Amniotic epithelial cell (primary cell): ENCODE data around the gene EPHX1.
A peak's percentile ranks its signal among the peaks of the same experiment; 100 is the strongest.
"Not testable (repeated sequence)": the region's sequence is repeated elsewhere in the genome, so short reads cannot be mapped to it uniquely, and the experiment has no call there.

Experiments
- DNase-seq: peaks from one replicate; pipeline ENCODE4 v3.0.0-alpha.2; 2010; ENCODE audit warnings: low read depth

Gene EPHX1

GRCh38 chr1:225881081-225881958 is 71.4 kb downstream of the EPHX1 start:
- no peak for DNase-seq

- DNase-seq: peak; percentile 56
These were observed 72.2 kb downstream of the EPHX1 start, which contains the start of gene TMEM63A for GRCh38 chr1:225881959-225882693. TMEM63A (minus strand) TSS chr1:225882380; CDS start chr1:225877580, 4,800 bp downstream.

- DNase-seq: peak; percentile 42
These were observed 73.0 kb downstream of the EPHX1 start for GRCh38 chr1:225882694-225883615.

DNA sequence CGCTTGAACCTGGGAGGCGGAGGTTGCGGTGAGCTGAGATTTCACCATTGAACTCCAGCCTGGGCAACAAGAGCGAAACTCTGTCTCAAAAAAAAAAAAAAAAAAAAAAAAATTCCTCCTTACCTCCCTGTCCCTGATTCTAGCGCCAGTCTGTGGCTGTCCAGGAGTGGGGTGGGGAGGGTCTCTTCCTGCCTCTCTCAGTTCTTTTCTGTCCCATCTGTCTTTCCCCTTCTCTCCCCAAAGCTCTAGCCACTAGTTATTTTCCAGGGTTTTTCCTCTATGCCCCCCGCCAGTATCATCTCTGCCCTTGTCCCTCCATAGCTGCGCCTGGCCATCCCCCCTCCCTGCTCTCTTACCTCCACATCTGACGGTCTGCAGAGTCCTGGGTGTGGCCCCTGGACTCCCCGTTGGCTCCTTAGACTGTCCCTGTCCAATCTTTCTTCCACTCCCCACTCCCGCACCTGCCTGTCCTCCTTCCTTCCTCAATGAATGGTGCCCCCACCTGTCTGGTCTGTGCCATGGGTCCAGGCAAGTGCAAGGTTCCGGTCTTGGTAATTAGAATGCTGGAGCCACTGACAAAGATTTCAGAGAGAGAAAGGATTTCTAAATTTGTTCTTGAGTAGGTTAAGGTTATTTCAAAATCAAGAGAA is 73.8 kb downstream of the EPHX1 start:
- DNase-seq: no peak

DNA sequence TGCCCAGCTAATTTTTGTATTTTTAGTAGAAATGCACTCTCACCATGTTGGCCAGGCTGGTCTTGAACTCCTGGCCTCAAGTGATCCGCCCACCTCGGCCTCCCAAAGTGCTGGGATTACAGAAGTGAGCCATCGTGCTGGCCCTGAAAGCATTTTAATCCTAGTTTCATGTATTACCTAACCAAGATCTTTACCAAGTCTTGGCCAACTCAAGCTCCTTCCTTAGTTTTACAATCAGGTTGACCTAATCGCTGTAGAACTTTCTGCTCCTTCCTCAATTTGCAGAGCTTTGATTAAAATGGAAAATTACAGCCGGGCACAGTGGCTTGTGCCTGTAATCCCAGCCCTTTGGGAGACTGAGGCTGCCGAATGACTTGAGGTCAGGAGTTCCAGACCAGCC is 75.4 kb downstream of the EPHX1 start:
- no peak for DNase-seq

DNA sequence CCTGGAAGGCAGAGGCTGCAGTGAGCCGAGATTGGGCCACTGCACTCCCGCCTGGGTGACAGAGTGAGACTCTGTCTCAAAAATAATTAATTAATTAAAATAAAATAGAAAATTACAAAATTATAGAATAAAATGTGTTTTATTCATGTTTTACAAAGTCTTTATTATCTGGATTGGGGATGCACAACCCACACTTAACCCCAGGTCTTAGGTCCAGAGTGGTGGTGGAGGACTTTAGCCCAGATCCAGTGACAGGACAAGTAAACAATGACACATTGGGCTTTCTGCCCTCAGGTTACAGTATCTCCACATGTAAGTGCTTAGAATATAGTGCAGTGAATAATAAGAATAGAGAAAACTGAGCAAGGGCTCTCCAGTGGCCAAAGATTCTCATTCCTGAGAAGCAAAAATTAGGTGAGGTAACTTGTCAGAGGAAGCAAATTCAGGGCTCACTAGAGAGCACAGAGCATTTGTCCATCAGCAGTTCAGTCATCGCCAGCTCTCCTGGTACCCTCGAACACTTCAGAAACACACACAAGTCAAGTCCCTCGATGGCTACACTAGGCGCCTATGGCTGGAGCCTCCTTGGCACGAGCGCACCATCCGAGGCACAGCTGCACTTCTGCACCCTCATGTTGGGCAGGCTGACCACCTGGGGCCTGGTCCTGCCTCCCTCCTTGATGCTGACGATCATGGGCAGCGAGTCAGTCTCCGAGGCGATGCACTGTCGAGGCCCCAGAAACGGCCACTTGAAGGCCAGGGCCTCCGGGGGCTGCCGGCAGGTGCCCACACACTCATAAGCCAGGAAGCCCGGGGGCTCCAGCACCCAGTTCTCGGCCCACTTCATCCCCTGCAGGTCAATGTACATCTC is 76.5 kb downstream of the EPHX1 start:
- no peak for DNase-seq

GRCh38 chr1:225887030-225887314 is 77.0 kb downstream of the EPHX1 start:
- no peak for DNase-seq

- not testable (repeated sequence) for DNase-seq
These were observed 77.8 kb downstream of the EPHX1 start for GRCh38 chr1:225887554-225888288.

GRCh38 chr1:225888289-225888897 is 78.5 kb downstream of the EPHX1 start:
- no peak for DNase-seq

DNA sequence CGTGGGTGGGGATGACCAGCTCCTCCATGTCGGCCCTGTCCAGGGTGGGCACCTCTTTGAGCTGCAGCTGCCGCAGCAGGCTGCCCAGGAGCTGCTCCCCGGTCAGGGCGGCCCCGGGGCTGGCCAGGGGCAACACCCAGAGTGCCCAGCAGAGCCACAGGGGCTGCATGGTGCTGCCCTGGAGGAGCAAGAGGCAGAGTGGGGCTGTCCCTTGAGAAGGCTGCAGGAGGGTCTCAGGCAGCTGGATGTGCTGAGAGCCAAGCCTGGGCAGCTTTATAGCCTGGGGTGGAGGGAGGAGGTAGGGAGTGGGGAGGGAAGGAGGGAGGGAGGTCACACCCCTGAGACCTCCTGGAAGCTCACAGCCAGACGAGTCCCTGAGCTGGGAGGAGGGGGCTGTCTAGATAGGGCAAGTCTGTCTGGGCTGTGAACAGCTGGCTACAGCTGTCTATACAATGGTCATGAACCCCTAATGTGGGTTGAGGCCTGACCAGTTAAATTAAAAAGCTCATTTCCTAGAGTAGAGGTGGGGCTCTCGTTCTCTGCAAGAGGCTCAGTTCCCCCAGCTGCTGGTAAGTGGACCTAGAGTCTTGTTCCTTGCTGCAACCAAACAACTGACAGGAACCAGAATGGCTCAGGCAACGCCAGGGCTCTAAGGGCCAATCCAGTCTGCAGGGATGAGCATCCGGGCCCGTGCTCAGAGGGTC is 79.1 kb downstream of the EPHX1 start, which contains the start of gene LEFTY1:
LEFTY1 (minus strand) TSS at position 249 of the 704 bp plus-strand sequence; CDS start at position 169, 80 bp downstream.
- no peak for DNase-seq

DNA sequence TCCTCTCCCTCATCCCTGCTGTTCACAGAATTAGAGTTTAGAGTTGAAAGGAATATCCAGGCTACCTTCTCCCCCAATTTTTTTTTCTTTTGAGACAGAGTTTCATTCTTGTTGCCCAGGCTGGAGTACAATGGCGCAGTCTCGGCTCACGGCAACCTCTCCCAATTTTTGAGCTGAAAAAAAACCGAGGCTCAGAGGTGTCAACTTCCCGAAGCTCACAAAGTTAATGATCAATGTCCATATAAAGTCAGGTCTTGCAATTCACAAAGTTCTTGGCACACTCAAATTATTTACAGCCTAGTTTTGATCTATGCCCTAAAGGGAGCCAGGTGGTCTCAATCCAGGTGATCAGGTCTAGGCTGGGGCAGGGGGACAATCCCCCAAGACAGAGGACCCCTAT is 79.8 kb downstream of the EPHX1 start:
- no peak for DNase-seq

DNA sequence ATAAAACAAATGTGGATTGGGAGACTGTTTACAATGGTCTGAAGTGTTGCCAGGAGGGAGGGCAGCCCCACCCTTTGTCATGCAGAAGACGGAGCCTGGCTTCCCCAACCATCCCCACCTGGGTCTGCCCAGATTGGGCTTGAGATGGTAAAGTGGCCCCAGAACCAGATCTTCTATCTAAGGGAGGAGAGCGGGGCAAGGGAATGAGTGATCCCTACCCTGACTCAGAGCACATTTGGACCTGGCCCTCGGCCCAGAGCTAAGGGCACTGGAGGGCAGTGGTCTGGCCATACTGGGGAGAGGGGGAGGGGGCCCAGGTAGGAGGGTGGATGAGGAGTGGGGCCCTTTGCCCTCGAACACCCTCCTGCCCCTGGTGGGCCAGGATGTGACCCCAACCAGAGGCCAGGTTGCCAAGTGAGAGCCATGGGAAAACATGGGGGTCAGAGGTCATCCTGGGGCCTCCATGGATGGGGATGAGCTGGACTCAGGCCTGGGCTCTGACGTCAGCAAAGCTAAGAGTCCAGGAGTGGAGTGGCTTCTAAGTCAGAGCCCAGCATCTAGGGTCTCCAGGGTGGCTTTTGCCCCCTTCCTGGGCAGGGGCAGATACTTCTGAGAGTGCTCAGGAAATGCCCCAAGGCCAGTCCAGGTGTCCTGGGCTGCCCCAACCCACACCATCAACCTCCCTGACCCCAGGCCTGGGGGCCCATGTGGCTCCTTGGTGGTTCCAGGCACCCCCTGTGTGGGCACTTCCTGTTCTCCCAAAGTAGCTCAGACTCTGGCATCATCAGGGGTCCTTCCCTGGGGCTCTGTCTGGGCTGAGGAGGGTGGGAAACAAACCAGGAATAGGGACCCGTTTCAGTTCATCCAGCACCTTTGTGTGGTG is 80.7 kb downstream of the EPHX1 start:
- no peak for DNase-seq

GRCh38 chr1:225891229-225891972 is 81.5 kb downstream of the EPHX1 start:
- no peak for DNase-seq

DNA sequence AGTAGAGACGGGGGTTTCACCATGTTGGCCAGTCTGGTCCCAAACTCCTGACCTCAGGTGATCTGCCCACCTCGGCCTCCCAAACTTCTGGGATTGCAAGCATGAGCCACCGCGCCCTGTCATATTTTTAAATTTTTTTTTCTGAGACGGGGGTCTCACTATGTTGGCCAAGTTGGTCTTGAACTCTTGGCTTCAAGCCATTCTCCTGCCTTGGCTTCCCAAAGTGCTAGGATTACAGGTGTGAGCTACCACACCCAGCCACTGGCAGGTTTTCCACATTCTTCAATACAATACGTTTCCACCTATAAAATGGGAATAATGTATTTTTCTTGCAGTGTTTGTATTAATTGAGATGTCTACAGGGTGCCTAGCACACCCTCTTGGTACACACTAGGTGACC is 82.4 kb downstream of the EPHX1 start:
- no peak for DNase-seq
